OCI-LY7 (cell line): Measurements from ENCODE around the gene VDR. TPM values are rescaled to one million over a fixed set of nuclear protein-coding genes. Genes with fewer than 3 reads are reported as not detected.

ENCODE experiments used
- BruUV-seq: library from RNA; stranded (reverse); fragments of 400-500 nt; replicated peaks from 2 replicates; lab custom pipeline; 2021; lab: Mats Ljungman, UMichigan
- CTCF ChIA-PET: fragments of 300-600 bp; sonication (Branson Sonifier 250); formaldehyde crosslinking; loops from one replicate; lab custom pipeline; 2022; ENCODE audit warnings: antibody characterized with exemption; ENCODE audit not compliant: unreplicated experiment; lab: Charles Lee
- POLR2A ChIA-PET: fragments of 300-600 bp; sonication (Branson Sonifier 250); formaldehyde crosslinking; loops from one replicate; lab custom pipeline; 2022; ENCODE audit warnings: antibody characterized with exemption; lab: Charles Lee
- DNase-seq: peaks from one replicate; pipeline ENCODE4 v3.0.0-alpha.2; 2015; ENCODE audit warnings: low spot score
- H2AFZ ChIP-seq: fragments of 200-600 bp; sonication (generic), shearing (Covaris generic); 2 replicates; pipeline ENCODE4 v1.6.1; 2014; ENCODE audit warnings: mild to moderate bottlenecking, antibody characterized with exemption, low read length, moderate library complexity
- H3K27ac ChIP-seq: fragments of 200-600 bp; sonication (generic); 2 replicates; pipeline ENCODE4 v1.5.1; 2014; ENCODE audit warnings: mixed run types, low read depth, mild to moderate bottlenecking, moderate library complexity, low read length, inconsistent platforms; ENCODE audit not compliant: poor library complexity, severe bottlenecking
- H3K36me3 ChIP-seq: fragments of 200-600 bp; sonication (generic); 2 replicates; pipeline ENCODE4 v1.6.1; 2014; ENCODE audit warnings: mild to moderate bottlenecking, antibody characterized with exemption, low read length, moderate library complexity, mixed read lengths; ENCODE audit not compliant: insufficient read depth
- H3K4me1 ChIP-seq: fragments of 200-600 bp; sonication (generic); 2 replicates; pipeline ENCODE4 v1.5.1; 2014; ENCODE audit warnings: mild to moderate bottlenecking, low read length; ENCODE audit not compliant: insufficient read depth, poor library complexity, severe bottlenecking
- H3K4me2 ChIP-seq: fragments of 200-600 bp; sonication (generic); 2 replicates; pipeline ENCODE4 v1.6.1; 2014; ENCODE audit warnings: mild to moderate bottlenecking, low read length
- H3K4me3 ChIP-seq: fragments of 200-600 bp; sonication (generic); 2 replicates; pipeline ENCODE4 v1.5.1; 2014; ENCODE audit warnings: mild to moderate bottlenecking, low read depth, low read length; ENCODE audit not compliant: poor library complexity, severe bottlenecking
- H3K79me2 ChIP-seq: fragments of 200-600 bp; sonication (generic); 2 replicates; pipeline ENCODE4 v1.6.1; 2016; ENCODE audit warnings: low read depth, mild to moderate bottlenecking, low read length, moderate library complexity, mixed read lengths; ENCODE audit not compliant: insufficient read depth
- H3K9me2 ChIP-seq: fragments of 200-600 bp; sonication (generic); 2 replicates; pipeline ENCODE4 v1.6.1; 2016; ENCODE audit warnings: mild to moderate bottlenecking, low read length, mixed read lengths; ENCODE audit not compliant: insufficient read depth
- H3K9me3 ChIP-seq: fragments of 200-600 bp; sonication (generic); 2 replicates; pipeline ENCODE4 v1.6.1; 2014; ENCODE audit warnings: mild to moderate bottlenecking, mixed run types, low read length, mixed read lengths
- H4K20me1 ChIP-seq: fragments of 200-600 bp; sonication (generic); 2 replicates; pipeline ENCODE4 v1.6.1; 2014; ENCODE audit warnings: mild to moderate bottlenecking, antibody characterized with exemption, low read length, moderate library complexity, mixed read lengths; ENCODE audit not compliant: insufficient read depth
- EZH2phosphoT487 ChIP-seq: fragments of 200-600 bp; sonication (generic); IDR thresholded peaks from 2 replicates; pipeline ENCODE4 v1.6.1; 2018; ENCODE audit warnings: low read depth, borderline replicate concordance, mild to moderate bottlenecking, mixed run types, antibody characterized with exemption, low read length, moderate library complexity, mixed read lengths
- intact Hi-C: fragments of 100-400 bp; cut with micrococcal nuclease; formaldehyde crosslinking; loops from one replicate; pipeline ENCODE4 v1.10.0; 2022; ENCODE audit not compliant: unreplicated experiment
- total RNA-seq, 2 experiments: library from RNA; depleted of rRNA in 1 of 2; stranded (reverse); fragments of >200 nt in 1 of 2; shearing (Covaris generic) in 1 of 2; gene quantifications; 2 replicates each; pipeline ENCODE4 v1.2.3, GENCODE V29; 2014 to 2022
- TF ChIP-seq, protein P1 (sequence below): fragments of 200-600 bp; sonication (generic); conservative IDR thresholded peaks from 2 replicates; pipeline ENCODE4 v1.5.1; 2014; ENCODE audit warnings: mild to moderate bottlenecking, antibody characterized with exemption, low read length, moderate library complexity, mixed read lengths

Gene VDR
- total RNA-seq, 2 experiments from 2014 or later: 1.9 to 5.4 TPM

DNA sequence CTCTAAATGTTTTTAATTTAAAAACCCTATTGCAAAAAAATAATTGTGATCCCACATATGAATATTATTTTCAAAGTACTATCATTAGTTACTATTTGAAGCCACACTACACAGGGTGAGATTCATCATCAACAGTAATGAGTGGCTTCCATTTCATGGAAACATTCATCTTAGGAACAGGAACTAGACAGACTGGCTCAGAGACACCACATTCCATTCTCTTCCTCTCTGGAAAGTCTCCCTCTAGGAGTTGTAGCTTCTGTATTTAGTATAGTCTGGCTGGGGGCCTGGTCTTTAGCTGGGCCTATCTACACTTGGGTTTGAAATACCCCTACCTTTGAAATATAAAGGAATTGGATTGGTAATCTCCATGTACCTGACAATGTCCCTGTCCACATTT lies 6.2 kb upstream of the VDR start:
- Histone ChIP-seq H3K79me2 (no peaks in the 10 kb centered on the region), H3K36me3 (no peaks in the 10 kb centered on the region), H3K4me1 (no peaks in the 10 kb centered on the region), H3K27ac (no peak overlapping the region), H3K4me3 (no peak overlapping the region), H3K4me2 (no peak overlapping the region), H3K9me3 (no peaks in the 10 kb centered on the region), H4K20me1 (no peaks in the 10 kb centered on the region), H3K9me2 (no peaks in the 10 kb centered on the region), H2AFZ (no peak overlapping the region)
- ChIA-PET CTCF (no interaction called here), POLR2A (interaction anchor here (0.6 to 1.0 kb wide), 4 partner anchors 11 to 1564 kb away, joined by 3 read pairs; partner anchors contain the start of gene PFKM)
- intact Hi-C loops: no loop called here
- no peak for TF ChIP-seq EZH2phosphoT487
- TF ChIP-seq, protein P1, sequence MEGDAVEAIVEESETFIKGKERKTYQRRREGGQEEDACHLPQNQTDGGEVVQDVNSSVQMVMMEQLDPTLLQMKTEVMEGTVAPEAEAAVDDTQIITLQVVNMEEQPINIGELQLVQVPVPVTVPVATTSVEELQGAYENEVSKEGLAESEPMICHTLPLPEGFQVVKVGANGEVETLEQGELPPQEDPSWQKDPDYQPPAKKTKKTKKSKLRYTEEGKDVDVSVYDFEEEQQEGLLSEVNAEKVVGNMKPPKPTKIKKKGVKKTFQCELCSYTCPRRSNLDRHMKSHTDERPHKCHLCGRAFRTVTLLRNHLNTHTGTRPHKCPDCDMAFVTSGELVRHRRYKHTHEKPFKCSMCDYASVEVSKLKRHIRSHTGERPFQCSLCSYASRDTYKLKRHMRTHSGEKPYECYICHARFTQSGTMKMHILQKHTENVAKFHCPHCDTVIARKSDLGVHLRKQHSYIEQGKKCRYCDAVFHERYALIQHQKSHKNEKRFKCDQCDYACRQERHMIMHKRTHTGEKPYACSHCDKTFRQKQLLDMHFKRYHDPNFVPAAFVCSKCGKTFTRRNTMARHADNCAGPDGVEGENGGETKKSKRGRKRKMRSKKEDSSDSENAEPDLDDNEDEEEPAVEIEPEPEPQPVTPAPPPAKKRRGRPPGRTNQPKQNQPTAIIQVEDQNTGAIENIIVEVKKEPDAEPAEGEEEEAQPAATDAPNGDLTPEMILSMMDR: no peak
- BruUV-seq: no TSS peak
- no peak for DNase-seq

DNA sequence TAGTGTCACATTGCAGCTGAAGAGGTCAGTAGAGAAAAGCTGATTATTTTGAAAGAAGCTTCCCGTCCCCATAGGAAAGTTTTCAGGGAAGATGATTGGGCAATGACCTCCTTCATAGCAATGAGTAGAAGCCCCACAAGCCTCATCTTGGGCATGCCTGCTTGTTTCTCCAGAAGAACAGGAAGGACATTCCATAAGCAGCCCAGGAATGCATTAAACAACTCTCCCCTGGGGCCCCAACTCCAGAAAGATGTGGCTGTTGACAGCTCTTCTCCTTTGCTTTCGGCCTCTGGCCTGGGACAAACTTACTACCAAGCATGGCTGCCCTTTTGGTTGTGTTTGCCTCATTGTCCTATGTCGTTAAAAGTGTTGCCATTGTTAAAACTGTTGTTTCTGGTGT lies 5.7 kb upstream of the VDR start:
- Histone ChIP-seq H3K27ac (no peak overlapping the region), H3K9me2 (no peaks in the 10 kb centered on the region), H2AFZ (no peak overlapping the region), H3K4me2 (no peak overlapping the region), H3K4me3 (no peak overlapping the region), H3K9me3 (no peaks in the 10 kb centered on the region), H3K4me1 (no peaks in the 10 kb centered on the region), H4K20me1 (no peaks in the 10 kb centered on the region), H3K79me2 (no peaks in the 10 kb centered on the region), H3K36me3 (no peaks in the 10 kb centered on the region)
- intact Hi-C loops: no loop called here
- DNase-seq: no peak
- POLR2A ChIA-PET: interaction anchor here (0.6 to 1.0 kb wide), 3 partner anchors 10 to 1564 kb away, joined by 3 read pairs; partner anchors contain the start of gene PFKM
- BruUV-seq: no TSS peak
- TF ChIP-seq EZH2phosphoT487: no peak
- TF ChIP-seq, protein P1: no peak
- CTCF ChIA-PET: no interaction called here

DNA sequence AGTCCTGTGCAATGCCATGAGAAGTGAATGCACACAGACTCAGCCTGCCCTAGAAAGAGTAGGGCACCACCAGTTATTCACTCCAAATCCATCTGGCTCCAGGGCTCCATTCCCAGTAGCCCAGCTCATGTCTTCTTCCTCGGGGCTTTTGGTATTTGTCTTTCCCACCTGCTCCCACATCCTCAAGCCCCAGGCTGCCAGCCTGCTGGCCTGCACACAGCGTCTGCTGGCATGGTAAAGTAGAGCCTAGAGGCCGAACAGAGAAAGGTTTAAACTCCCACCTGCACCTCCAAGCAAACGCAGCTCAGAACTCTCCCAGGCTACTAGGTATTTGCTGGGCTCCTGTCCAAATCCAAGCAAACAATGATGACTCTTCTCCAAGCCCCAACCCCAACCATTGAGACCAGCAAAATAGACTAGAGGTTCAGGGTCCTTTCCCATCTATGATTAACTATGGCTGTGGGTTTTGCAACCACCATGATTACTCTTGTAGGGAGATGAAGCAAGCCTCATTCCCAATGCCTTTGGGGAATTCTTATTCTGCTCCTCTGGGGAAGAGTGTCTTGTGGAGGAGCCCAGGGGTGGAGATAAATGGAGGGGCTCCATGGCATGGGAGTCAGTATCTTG lies 5.2 kb upstream of the VDR start:
- Histone ChIP-seq H3K4me2 (no peak overlapping the region), H3K79me2 (no peaks in the 10 kb centered on the region), H4K20me1 (no peaks in the 10 kb centered on the region), H3K4me1 (no peaks in the 10 kb centered on the region), H3K9me3 (no peaks in the 10 kb centered on the region), H2AFZ (no peak overlapping the region), H3K36me3 (no peaks in the 10 kb centered on the region), H3K27ac (no peak overlapping the region), H3K4me3 (no peak overlapping the region), H3K9me2 (no peaks in the 10 kb centered on the region)
- CTCF ChIA-PET: no interaction called here
- POLR2A ChIA-PET: no interaction called here
- DNase-seq: no peak
- BruUV-seq: no TSS peak
- TF ChIP-seq, protein P1: no peak
- intact Hi-C loops: no loop called here
